Medulla oblongata (tissue), 1 donor: Measurements from ENCODE around the gene MYLK.
"Not testable (repeated sequence)": the region's sequence is repeated elsewhere in the genome, so short reads cannot be mapped to it uniquely, and the experiment has no call there.

Source experiments
- DNase-seq: peaks from one replicate; pipeline ENCODE4 v3.0.0-alpha.2; 2015; ENCODE audit errors: extremely low spot score

The MYLK gene

GRCh38 chr3:123600863-123601262 is 283.3 kb downstream of the MYLK start:
- DNase-seq = not testable (repeated sequence)

DNA sequence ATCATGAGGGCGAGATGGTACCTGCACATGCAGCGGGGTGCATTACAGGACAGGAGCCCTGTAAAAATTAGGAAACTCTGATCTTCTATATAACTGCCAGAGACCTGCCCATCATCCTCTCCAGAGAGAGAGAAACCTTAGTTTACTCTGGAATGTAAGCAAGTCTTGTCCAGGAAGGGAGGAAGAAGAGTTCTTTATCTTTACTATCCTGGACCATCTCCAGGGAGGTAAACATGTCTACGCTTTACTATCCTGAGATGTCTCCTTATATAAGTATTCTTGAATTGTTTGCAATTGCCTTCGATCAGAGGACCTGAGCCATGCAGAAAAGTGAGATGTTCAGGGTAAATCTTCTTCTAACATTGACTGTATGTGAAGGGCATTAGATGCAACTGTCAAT is 286.6 kb downstream of the MYLK start:
- DNase-seq = no peak

GRCh38 chr3:123595396-123596180 is 288.5 kb downstream of the MYLK start:
- no peak for DNase-seq

DNA sequence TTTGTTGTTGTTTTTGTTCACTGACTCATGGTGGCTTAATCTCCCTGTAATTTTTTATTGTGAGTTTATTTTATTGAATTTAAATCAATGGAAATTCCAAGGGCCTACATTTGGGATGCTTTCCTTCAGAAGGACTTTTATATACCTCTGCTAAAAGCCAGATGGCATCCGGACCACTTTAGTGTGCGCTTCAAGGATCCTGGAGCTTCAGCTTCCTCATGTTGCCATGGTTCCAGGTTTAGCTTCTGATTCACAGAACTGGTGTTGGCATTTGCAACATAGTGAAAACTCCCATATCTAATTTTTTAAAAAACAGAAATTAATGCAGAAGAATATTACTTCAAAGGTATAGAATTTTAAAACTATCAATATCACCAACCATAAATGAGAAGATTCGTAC is 290.8 kb downstream of the MYLK start:
- DNase-seq = no peak

GRCh38 chr3:123590685-123591450 is 293.3 kb downstream of the MYLK start:
- DNase-seq = no peak

- no peak for DNase-seq
These were observed 296.7 kb downstream of the MYLK start for GRCh38 chr3:123587401-123587800.

- DNase-seq = no peak
These were observed 297.2 kb downstream of the MYLK start for GRCh38 chr3:123586968-123587367.

- peak; percentile 57 for DNase-seq
These were observed 298.0 kb downstream of the MYLK start for GRCh38 chr3:123586131-123586530.

DNA sequence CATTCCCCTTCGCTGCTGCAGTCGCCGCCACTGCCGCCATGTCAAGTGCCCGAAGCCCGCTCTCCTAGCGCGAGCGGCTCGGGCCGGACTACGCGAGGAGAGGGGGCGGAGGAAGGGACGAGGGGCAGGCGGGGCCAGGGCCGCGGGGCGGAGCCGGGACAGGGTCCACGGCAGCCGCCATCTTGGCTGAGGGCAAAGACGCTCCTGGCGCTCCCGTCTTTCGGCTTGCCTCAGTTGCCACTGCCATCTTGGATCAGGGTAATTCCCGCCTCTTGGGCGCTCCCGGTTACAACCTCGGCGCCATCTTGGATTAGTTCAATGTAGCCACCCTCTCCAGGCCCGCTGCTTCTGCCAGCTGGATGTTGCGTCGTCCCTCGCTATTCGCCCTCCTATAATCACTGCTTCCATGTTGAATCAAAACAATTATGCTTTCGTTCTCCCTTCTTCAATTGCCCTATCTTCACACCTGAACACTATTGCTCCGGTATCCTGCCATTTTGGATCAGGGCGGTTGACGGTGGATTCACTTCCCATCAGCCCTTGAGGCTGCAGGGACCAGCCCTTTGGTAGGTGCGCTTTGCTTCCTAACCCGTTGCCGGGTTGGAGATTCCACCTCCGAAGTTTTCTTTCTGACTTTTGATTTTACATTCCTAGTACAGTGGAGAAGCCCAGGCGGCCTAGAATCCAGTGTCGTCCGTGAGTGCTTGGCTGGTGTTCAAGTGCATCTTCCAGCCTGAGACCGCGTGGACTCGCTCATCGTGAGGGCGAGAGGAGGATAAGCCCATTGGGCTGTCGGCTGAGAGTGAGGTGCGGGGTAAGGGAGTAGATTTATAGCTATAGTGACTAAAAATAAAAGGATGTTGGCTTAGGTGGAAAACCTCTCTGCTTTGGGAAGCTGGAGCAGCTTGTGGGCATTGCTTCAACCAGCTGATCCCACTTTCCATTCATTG is 298.9 kb downstream of the MYLK start, which contains the start of gene HACD2:
Gene HACD2, minus strand, starts transcription at position 66 of the 950 bp plus-strand sequence. Its CDS starts 26 bp downstream, at position 40.
- DNase-seq = peak; percentile 99

DNA sequence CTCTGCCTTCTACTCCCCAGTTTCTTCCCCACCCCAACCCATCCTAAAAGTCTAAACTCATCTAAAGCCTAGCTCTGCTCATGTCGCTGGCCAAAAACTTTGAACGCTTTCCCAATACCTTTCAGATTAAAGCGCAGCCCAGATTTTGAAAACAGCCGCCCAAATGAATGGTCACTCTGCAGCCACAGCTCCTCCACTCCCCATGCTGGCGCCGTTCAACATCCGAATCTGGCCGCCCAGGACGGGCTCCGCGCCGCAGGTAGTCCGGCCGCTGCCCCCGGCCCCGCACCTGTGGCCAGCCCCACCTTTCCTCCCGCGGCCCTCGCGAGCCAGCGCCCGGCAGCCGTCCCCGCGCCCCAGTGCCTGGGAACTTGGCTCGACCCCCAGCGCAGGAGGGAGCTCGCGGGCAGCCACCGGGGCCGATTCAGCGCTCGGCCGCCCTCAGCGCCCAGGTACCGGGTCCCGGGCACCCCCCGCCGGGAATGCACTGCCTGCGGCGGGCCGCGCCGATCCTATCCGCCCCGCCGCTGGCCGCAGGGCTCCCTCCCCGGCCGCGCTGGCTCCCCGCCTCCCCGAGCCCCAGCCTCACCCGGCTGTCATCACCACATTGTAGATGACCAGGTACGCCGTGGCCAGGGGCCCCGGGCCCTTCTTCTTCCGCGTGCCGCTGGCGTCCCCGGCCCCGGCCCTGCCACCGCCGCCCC is 299.7 kb downstream of the MYLK start:
- peak; percentile 57 for DNase-seq

DNA sequence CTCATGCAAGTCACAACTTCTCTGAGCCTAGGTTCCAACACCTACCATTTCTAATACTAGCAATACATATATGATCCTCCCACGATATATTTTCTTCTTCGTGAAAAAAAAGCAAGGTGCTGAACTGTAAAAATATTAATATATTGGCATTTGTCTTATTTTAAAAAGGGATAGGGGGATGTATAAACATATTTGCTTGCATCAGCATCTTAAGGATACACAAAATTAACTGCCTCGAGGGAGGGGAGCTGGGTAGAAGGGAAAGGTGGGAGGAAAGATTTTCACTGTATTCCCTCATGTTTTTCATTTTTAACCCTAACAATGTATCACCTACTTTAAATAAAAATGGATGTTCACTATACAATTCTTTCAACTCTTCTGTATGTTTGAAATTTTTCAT is 300.6 kb downstream of the MYLK start:
- no peak for DNase-seq

- no peak for DNase-seq
These were observed 301.8 kb downstream of the MYLK start for GRCh38 chr3:123582315-123582714.

DNA sequence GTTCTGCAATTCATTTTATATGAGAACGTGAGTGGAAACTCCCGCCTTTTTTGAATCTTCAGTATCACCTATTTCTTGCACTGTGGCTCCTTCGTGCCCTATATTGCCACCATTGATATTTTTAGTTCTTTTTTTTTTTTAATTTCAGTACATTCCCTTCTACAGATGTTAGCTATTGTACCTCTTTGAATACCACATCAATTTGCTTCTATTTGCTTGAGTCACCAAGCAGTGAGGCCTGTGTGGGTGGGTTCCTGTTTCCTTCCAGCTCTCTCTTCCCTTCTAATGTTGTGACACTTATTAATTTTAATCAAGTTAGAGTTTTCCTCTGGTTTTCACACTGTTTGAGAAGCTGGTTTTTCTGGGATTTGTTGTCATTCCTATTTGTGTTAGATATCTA is 308.0 kb downstream of the MYLK start:
- no peak for DNase-seq

GRCh38 chr3:123571973-123572365 is 312.2 kb downstream of the MYLK start:
- DNase-seq = no peak

GRCh38 chr3:123571264-123571972 is 312.7 kb downstream of the MYLK start:
- DNase-seq = peak; percentile 37

DNA sequence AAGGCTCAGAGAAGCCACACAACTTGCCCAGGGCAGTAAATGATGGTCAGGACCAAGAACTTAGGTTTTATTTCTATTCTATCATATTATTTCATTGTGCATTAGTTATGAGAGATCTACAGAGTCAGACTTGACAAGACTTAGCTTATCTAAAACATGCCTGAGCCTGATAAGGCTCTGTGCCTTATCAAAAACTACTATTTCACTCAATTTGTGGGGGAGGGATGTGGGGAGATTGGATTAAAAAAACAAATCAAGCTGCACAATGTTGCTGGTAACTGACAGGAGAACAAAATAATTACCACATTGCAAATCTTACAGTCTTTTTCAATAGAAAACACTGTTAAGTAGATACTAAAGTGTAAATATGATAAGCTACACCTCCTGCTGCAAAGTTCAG is 315.3 kb downstream of the MYLK start:
- no peak for DNase-seq

GRCh38 chr3:123568034-123568433 is 316.1 kb downstream of the MYLK start:
- DNase-seq = peak; percentile 72

GRCh38 chr3:123564056-123564455 is 320.1 kb downstream of the MYLK start:
- DNase-seq = no peak

DNA sequence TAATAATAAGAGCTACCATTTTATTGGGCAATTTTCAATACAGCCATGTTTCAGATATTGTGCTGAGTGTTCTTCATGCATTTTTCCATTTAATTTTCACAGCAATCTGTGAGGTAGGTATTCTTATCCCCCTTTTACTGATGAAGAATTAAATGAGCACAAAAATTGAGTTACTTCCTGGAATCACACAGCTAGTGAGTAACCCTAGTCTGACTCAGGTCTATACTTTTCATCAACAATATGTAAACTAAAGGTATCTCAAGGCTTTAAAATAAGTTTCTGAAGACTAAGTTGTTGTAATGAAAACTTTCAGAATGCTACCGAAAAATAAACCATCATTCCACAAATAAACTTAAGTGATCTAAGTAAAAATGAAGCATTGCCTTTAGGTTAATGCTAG is 321.6 kb downstream of the MYLK start:
- no peak for DNase-seq

DNA sequence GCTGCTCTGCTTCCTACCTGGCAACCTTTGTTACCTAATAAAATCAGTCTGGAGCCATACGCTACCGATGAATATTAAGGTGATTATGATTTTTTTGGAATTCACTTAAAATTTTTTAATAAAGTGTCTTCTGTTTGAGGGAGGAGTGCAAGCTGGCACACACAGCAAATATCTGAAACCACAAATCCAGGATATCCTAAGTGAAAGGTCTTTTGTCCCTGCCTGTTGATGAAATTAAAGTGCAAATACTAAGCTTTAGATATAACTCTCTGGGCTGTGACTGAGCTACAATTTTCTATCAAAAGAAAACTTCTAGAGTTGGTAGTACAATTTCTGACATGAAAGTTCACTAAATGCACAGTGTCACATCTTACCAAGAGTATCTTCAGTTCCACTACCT is 322.9 kb downstream of the MYLK start:
- DNase-seq = no peak
